ENCODE data around the gene TMEM120B.

The TMEM120B gene

DNA sequence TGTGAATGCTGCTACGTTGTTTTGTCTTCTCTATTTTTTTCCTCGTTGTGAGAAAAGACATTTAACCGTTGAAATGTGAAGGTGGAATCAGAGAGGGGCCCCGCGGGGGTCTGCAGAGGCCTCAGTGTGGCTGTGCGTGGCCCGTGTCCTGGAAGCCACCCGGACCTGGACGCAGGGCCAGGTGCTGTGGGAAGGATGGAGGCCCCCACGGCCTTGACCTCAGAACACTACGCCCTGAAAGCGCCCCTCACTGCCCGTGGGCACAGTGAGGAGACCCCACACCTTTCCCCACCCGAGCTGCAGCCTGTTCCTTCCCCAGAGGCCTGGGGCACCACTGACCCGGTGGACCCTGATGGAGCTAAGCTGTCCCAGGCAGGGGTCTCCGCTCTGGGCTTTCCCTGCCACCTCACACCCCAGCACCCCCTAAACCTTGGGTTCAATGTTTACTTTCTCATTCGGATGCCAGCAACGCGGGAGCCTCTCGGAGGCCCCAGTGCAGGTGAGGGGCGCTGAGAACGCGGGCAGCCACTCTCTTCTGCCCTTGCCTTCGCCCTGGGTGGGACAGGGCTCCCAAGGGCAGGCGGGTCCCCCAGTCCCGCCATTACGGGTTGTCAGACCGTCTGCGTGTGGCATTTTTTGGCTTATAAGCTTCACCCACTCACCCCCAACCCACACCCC is 118.2 kb downstream of the TMEM120B start:
- Mint-ChIP-seq H3K9me3 (no peaks in the 10 kb centered on the region), H3K4me3 (no peak overlapping the region), H3K36me3 (peaks cover 12% of the 10 kb centered on the region), H3K27ac (no peak overlapping the region), H3K4me1 (peaks cover 5% of the 10 kb centered on the region), H3K27me3 (no peaks in the 10 kb centered on the region)
